DND-41 (cell line): Measurements from ENCODE around the gene BLOC1S6.
A peak's percentile ranks its signal among the peaks of the same experiment; 100 is the strongest.

Experiments used
- ATAC-seq: fragments of 200-7000 bp; cut with Tn5 transposase; 3 replicates; pipeline ENCODE4 v1.9.1; 2021; ENCODE audit warnings: low read depth; ENCODE audit not compliant: insufficient read depth
- DNase-seq: peaks from one replicate; pipeline ENCODE4 v3.0.0-alpha.2; 2020
- H2AFZ ChIP-seq: 2 replicates; pipeline ENCODE4 v1.6.0; 2012; ENCODE audit warnings: low read depth, low read length
- H3K27ac ChIP-seq: 2 replicates; pipeline ENCODE4 v1.5.1; 2012; ENCODE audit warnings: low read length, inconsistent platforms
- H3K27me3 ChIP-seq: fragments of 200-600 bp; sonication (generic); 2 replicates; pipeline ENCODE4 v1.6.0; 2012; ENCODE audit warnings: low read length, mild to moderate bottlenecking, inconsistent platforms; ENCODE audit not compliant: insufficient read depth, poor library complexity
- H3K36me3 ChIP-seq: 2 replicates; pipeline ENCODE4 v1.5.1; 2012; ENCODE audit warnings: low read length, inconsistent platforms; ENCODE audit not compliant: insufficient read depth
- H3K4me1 ChIP-seq: 2 replicates; pipeline ENCODE4 v1.5.1; 2012; ENCODE audit warnings: mild to moderate bottlenecking, low read length; ENCODE audit not compliant: insufficient read depth
- H3K4me2 ChIP-seq: 2 replicates; pipeline ENCODE4 v1.6.0; 2012; ENCODE audit warnings: mild to moderate bottlenecking, moderate library complexity, low read length, inconsistent platforms; ENCODE audit not compliant: insufficient read depth
- H3K4me3 ChIP-seq, 2 experiments: fragments of 200-600 bp in 1 of 2; shearing (Covaris generic) in 1 of 2; 2 replicates each; pipeline ENCODE4 v1.5.1; 2012 to 2016; ENCODE audit warnings: inconsistent platforms in 2 of 2, low read length in 2 of 2, mild to moderate bottlenecking in 2 of 2, low read depth in 1 of 2, moderate library complexity in 1 of 2
- H3K79me2 ChIP-seq: 2 replicates; pipeline ENCODE4 v1.6.0; 2012; ENCODE audit warnings: low read length, inconsistent platforms; ENCODE audit not compliant: insufficient read depth
- H3K9ac ChIP-seq: 2 replicates; pipeline ENCODE4 v1.6.0; 2012; ENCODE audit warnings: low read depth, mild to moderate bottlenecking, inconsistent platforms, low read length, moderate library complexity
- H3K9me3 ChIP-seq: 2 replicates; pipeline ENCODE4 v1.5.1; 2012; ENCODE audit warnings: low read length, moderate library complexity, mild to moderate bottlenecking, inconsistent platforms; ENCODE audit not compliant: insufficient read depth, severe bottlenecking
- H4K20me1 ChIP-seq: 2 replicates; pipeline ENCODE4 v1.6.0; 2012; ENCODE audit warnings: low read length; ENCODE audit not compliant: insufficient read depth
- CTCF ChIP-seq: IDR thresholded peaks from 2 replicates; pipeline ENCODE4 v1.5.1; 2012; ENCODE audit warnings: borderline replicate concordance, low read length, moderate library complexity, mild to moderate bottlenecking; ENCODE audit not compliant: poor library complexity, severe bottlenecking; ENCODE audit errors: extremely low read depth
- EZH2 ChIP-seq: IDR thresholded peaks from 3 replicates; pipeline ENCODE4 v1.6.1; 2012; ENCODE audit warnings: borderline replicate concordance, low read depth, mild to moderate bottlenecking, moderate library complexity, low read length, inconsistent platforms; ENCODE audit not compliant: severe bottlenecking

The BLOC1S6 gene

GRCh38 chr15:45587095-45587862, at the start of gene BLOC1S6:
TSS of gene BLOC1S6 (plus strand) at chr15:45587379. CDS start at chr15:45587444, 65 bp downstream.
- H3K4me1 ChIP-seq = peaks cover 35% of the 10 kb centered on the region
- peak within 1 kb of the TSS; percentile 68 for H3K4me2 ChIP-seq
- peaks cover 3% of the 10 kb centered on the region for H3K36me3 ChIP-seq
- ATAC-seq = peak; percentile 83
- TF ChIP-seq EZH2 = no peak
- no peak for TF ChIP-seq CTCF
- no peaks in the 10 kb centered on the region for H4K20me1 ChIP-seq
- H3K9ac ChIP-seq = peak within 1 kb of the TSS; percentile 83
- H2AFZ ChIP-seq = peak within 1 kb of the TSS; percentile 81
- H3K27ac ChIP-seq = peak within 1 kb of the TSS; percentile 96
- H3K27me3 ChIP-seq = no peaks in the 10 kb centered on the region
- H3K79me2 ChIP-seq = peaks cover 61% of the 10 kb centered on the region
- no peaks in the 10 kb centered on the region for H3K9me3 ChIP-seq
- DNase-seq = peak; percentile 85
- peak within 1 kb of the TSS; percentile 86 to 87 for H3K4me3 ChIP-seq

- Histone ChIP-seq H3K27ac (no peak overlapping the region), H3K4me2 (no peak overlapping the region), H3K9ac (no peak overlapping the region), H3K9me3 (no peaks in the 10 kb centered on the region), H3K27me3 (no peaks in the 10 kb centered on the region), H3K4me1 (no peaks in the 10 kb centered on the region), H3K36me3 (no peaks in the 10 kb centered on the region), H3K4me3 (no peak overlapping the region), H3K79me2 (no peaks in the 10 kb centered on the region), H2AFZ (no peak overlapping the region), H4K20me1 (no peaks in the 10 kb centered on the region)
- DNase-seq = no peak
- TF ChIP-seq CTCF (no peak), EZH2 (no peak)
- no peak for ATAC-seq
These were observed 47.5 kb upstream of the BLOC1S6 start for GRCh38 chr15:45539680-45540079.

- H3K9ac ChIP-seq = no peak overlapping the region
- TF ChIP-seq EZH2 (no peak), CTCF (no peak)
- H2AFZ ChIP-seq = no peak overlapping the region
- ATAC-seq (no peak), DNase-seq (no peak)
- H3K36me3 ChIP-seq = no peaks in the 10 kb centered on the region
- no peaks in the 10 kb centered on the region for H3K9me3 ChIP-seq
- no peak overlapping the region for H3K4me2 ChIP-seq
- H3K79me2 ChIP-seq = no peaks in the 10 kb centered on the region
- no peaks in the 10 kb centered on the region for H3K4me1 ChIP-seq
- H4K20me1 ChIP-seq = no peaks in the 10 kb centered on the region
- H3K27me3 ChIP-seq = no peaks in the 10 kb centered on the region
- no peak overlapping the region for H3K4me3 ChIP-seq
- H3K27ac ChIP-seq = no peak overlapping the region
These were observed 46.6 kb upstream of the BLOC1S6 start for GRCh38 chr15:45540531-45540930.
